T follicular helper cell (primary cell): ENCODE measurements around the gene NOS2.

ENCODE experiments used
- DNase-seq: peaks from one replicate; pipeline ENCODE4 v3.0.0-alpha.2; 2020; ENCODE audit warnings: low read depth

NOS2 gene

GRCh38 chr17:27721797-27722196, 78.5 kb downstream of the NOS2 start:
- DNase-seq: no peak
